Endothelial cell of hepatic sinusoid (primary cell): ENCODE measurements around the gene GPSM1.

Experiments used
- in situ Hi-C: cut with HindIII; loops from 2 replicates; pipeline ENCODE4 v1.10.0; 2017; ENCODE audit warnings: low sequenced_read_pairs

Gene GPSM1

GRCh38 chr9:136370037-136370436 lies 42.7 kb downstream of the GPSM1 start:
- in situ Hi-C loops = no loop called here

GRCh38 chr9:136370687-136371532 lies 43.6 kb downstream of the GPSM1 start:
- in situ Hi-C loops = no loop called here

GRCh38 chr9:136371533-136371880 lies 44.2 kb downstream of the GPSM1 start:
- in situ Hi-C loops = no loop called here

GRCh38 chr9:136372006-136372405 lies 44.7 kb downstream of the GPSM1 start:
- in situ Hi-C loops = no loop called here

GRCh38 chr9:136372561-136373299 lies 45.4 kb downstream of the GPSM1 start:
- in situ Hi-C loops = no loop called here

- in situ Hi-C loops = no loop called here
Observed at GRCh38 chr9:136373300-136374182, 46.2 kb downstream of the GPSM1 start, which contains the start of gene CARD9. TSS of gene CARD9 (minus strand) at chr9:136373669. CDS start at chr9:136372078, 1,591 bp downstream.

GRCh38 chr9:136374183-136374575 lies 46.8 kb downstream of the GPSM1 start:
- in situ Hi-C loops = no loop called here

GRCh38 chr9:136375096-136375495 lies 47.8 kb downstream of the GPSM1 start:
- in situ Hi-C loops = no loop called here

- in situ Hi-C loops = no loop called here
Observed at GRCh38 chr9:136376457-136376856, 49.1 kb downstream of the GPSM1 start.

- in situ Hi-C loops = no loop called here
Observed at GRCh38 chr9:136377341-136378169, 50.2 kb downstream of the GPSM1 start.

GRCh38 chr9:136378170-136379002 lies 51.0 kb downstream of the GPSM1 start:
- in situ Hi-C loops = no loop called here

- in situ Hi-C loops = no loop called here
Observed at GRCh38 chr9:136379003-136379287, 51.6 kb downstream of the GPSM1 start.

- in situ Hi-C loops = no loop called here
Observed at GRCh38 chr9:136379401-136379800, 52.1 kb downstream of the GPSM1 start.

- in situ Hi-C loops = no loop called here
Observed at GRCh38 chr9:136379891-136380290, 52.6 kb downstream of the GPSM1 start.

- in situ Hi-C loops = no loop called here
Observed at GRCh38 chr9:136380381-136380780, 53.0 kb downstream of the GPSM1 start.

GRCh38 chr9:136381311-136381710 lies 54.0 kb downstream of the GPSM1 start:
- in situ Hi-C loops = no loop called here

GRCh38 chr9:136381966-136382513 lies 54.7 kb downstream of the GPSM1 start:
- in situ Hi-C loops = no loop called here

GRCh38 chr9:136383436-136383835 lies 56.1 kb downstream of the GPSM1 start:
- in situ Hi-C loops = no loop called here

- in situ Hi-C loops = no loop called here
Observed at GRCh38 chr9:136385015-136385414, 57.7 kb downstream of the GPSM1 start.
